Hepatic stellate cell (primary cell): ENCODE results near the gene USP24.

ENCODE experiments used
- DNase-seq: peaks from one replicate; pipeline ENCODE4 v3.0.0; 2011; ENCODE audit warnings: low spot score

Gene USP24

DNA sequence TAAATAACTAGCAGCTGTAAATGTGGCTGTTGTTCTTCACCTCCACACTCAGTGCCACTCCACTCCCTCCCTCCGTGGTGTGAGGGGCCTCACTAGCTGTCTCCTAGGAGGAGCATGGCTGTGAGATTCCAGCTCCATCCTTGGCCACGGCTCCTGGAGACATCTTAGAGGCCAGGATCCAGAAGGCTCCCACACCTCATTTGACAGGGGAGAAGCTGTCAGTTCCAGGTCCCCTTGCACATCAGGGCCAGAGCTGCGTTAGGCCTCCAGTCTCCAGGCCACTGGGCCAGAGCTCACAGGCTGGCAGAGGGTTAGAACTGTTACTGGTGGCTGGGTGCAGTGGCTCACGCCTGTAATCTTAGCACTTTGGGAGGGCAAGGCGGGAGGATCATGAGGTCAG, 160.8 kb downstream of the USP24 start:
- DNase-seq, result no peak

DNA sequence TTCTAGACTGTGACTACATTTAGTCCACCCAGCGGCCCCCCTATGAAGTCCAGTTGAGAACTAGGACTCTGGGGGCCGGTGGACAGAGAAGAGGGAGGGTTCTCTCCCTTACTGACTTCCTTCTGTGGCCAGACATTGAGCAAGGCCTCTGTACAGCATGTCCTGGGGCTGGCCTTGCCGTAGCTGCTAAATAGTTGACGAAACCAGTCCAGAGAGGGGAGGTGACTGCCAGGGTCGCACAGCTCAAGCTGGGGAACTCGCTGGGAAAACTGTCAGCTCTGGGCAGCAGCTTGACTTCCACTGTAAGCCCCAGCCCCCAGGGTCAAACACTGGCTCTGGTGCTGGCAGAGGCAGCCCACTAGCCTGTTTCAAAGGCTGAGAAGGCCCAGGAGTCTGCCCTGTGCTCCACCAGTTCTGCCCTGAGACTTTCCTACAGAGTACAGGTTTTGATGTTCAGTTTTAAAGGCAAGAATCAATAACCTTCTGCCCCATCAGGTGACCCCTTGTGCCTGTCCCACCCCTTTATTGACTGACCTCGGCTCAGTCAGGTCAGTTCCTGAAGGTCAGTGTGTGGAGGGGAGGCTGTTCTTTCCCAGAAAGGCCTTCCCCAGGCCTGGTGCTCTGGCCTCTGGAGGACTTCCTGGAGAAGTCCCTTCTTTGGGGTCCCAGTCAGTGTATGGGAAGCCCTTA, 161.8 kb downstream of the USP24 start:
- DNase-seq, result no peak

DNA sequence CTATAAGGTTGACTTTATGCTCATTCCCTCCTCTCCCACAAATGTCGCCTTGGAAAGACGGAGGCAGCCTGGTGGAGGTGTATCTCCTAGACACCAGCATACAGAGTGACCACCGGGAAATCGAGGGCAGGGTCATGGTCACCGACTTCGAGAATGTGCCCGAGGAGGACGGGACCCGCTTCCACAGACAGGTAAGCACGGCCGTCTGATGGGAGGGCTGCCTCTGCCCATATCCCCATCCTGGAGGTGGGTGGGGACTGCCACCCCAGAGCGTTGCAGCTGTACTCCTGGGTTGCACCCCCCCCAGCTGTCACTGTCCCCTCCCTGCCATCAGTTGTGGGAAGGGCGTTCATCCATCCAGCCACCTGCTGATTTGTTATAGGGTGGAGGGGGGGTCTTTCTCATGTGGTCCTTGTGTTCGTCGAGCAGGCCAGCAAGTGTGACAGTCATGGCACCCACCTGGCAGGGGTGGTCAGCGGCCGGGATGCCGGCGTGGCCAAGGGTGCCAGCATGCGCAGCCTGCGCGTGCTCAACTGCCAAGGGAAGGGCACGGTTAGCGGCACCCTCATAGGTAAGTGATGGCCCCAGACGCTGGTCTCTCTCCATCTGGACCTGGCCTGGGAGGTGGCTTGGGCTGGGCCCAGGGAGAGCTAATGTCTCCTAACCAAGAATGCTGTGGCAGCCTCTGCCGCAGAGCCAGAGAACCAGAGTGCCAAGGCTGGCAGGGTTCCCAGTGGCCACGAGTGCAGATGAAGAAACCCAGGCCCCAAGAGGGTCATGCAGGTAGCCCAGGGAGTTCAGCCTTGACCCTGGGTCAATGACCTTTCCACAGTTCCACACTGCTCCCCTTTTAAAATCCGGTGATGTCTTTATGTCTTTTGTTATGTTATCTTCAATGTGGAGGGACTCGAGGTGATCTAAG, 162.7 kb downstream of the USP24 start:
- DNase-seq, result no peak

DNA sequence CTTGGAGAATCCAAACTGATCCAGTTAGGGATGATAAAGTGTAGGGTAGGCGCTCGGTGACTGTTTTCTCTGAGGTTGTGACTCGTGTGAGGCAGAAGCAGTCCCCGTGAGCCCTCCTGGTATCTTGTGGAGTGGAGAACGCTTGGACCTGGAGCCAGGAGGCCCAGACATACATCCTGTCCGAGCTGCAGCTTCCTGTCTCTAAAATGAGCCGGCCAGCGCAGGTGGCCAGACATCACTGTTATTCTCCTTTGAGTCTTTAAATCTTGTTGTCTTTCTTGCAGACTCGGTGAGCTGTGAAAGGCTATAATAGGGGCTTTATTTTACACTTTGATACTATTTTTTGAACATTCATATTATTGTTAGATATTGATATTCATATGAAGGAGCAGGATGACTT, 163.5 kb downstream of the USP24 start:
- DNase-seq, result no peak

DNA sequence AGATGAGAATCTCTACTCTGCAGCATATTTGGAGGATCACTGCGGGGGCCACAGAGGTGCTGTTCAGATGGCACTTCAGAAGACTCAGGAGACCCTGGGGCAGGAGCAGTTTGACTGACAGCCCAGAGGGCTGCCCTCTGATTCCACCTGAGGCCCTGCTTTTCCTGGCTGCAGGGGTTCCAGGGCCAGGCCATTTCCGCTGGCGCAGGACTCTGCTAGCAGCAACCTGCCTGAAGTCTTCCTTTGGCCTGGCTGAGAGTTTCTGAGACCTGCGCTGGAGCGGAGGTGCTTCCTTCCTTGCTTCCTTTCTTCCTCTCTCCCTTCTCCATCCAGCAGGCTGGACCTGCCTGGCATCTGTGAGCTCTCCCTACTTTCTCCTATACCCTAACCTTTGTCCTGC, 164.0 kb downstream of the USP24 start:
- no peak for DNase-seq

DNA sequence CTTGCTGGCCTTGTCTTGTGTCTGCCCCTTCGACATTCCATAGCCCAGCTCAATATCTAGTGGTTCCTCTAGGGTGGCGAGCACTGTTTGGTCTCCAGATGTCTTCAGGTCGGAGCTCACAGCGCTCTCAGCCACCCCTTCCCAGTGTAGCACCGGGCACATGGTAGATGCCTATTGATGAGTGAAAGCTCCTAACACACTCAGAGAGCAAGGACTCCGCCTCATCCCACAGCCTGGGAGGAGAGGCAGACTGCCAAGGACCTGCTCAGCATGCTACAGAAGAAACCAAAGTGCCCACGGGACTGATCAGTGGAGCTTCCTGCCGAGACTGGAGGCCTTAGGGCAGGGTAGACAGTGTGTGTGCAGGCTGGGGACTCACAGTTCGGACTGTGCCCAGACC, 164.9 kb downstream of the USP24 start:
- DNase-seq, result peak; percentile 55

DNA sequence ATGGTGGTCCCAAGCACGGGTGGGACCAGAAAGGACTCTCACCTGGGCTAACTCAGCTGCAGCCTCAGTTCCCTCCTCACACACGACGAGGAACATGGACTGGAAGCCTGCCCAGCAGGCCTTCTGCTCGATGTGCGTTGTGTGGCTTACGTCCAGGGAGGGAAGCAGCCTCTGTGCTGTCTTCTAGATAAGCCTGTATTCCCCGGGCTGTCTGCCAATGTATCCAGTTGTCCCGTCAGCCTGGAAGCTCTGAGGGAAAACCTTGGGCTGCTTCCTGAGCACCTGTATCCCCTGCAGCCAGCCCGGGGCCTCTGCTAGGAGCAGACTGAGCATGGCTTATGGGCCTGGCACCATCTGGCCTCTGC, 165.3 kb downstream of the USP24 start:
- no peak for DNase-seq

DNA sequence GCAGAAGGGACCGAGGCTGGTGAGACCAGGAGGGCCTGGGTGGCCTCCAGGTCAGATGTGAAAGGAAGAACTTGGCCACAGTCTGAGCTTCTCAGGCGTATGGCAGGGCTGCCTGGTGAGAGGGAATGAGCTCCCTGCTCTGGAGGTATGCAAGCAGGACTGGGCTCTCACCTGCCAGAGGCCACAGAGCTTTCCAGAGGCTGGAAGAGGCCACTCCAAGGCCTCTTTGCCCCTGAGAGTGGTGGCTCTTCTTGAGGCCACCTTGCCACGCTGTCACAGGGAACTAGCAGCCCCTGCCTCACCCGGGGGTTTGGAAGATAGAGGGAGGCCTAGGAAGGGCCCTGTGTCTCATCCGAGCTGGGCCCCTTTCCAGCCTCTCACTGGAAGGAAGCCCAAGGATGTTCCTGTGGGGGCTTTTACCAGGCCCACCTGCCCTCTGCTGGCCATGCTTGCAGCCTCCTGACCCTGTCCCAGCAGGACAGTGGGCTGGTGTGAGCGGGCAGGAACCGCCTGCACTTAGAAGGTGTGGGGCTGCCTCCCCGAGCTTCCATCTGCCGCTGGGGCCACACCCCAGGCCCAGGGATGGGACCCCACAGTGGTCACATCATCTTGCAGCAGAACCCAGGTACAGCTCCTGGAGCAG, 165.8 kb downstream of the USP24 start:
- DNase-seq, result no peak

DNA sequence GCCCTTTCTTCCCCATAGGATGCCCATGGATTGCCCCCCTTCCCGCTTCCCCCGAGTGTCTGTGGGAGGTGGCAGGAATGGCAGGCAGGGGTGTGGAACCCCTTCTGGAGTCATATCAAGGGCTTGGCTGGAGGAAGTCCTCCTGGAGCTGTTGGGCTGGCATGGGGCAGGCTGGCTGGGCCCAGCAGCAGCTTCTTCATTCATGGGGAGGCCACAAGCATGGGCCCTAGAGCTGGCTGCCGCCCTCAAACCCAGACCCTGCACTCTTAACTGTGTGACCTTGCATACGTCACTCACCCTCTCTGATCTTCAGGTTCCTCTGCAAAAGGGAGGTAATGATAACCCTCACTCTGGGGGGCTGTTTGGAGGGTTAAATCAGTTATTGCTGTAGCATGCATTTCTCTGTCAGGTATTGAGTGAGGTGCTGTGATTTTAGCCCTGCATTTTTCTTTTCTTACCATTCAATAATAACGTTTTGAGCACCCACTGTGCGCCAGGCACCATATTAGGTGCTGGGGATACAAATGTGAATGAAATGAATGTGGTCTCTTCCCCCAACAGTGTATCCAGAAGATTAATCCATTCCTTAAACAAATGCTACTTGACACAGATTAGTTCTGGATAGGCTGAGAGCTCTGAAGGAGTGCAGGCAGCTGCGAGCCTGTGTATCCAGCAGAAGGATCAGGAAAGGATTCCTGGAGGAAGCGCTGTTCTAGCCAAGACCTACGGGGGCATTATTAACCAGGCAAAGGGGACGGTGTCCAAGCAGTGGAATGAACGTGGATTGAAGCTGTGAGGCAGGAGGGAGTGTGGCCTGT, 166.5 kb downstream of the USP24 start:
- DNase-seq, result no peak

DNA sequence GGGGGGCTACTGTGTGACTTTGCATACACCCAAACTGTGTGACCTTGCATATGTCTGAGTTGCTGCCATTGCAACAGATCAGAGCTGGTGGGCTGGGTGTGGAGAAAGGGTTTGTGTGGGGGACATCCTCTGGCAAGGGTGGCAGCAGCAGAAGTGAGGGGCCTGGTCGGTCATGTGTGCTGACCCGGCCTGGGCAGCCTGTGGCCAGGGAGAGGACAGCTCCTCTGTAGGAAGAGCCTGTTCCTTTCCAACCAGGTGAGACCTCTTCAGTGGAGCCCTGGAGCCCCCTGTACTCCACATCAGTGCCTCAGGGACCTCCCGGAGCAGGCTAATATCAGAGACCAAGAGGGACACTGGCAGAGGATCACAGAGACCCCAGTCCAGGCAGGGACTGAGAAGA, 167.6 kb downstream of the USP24 start:
- DNase-seq, result no peak

DNA sequence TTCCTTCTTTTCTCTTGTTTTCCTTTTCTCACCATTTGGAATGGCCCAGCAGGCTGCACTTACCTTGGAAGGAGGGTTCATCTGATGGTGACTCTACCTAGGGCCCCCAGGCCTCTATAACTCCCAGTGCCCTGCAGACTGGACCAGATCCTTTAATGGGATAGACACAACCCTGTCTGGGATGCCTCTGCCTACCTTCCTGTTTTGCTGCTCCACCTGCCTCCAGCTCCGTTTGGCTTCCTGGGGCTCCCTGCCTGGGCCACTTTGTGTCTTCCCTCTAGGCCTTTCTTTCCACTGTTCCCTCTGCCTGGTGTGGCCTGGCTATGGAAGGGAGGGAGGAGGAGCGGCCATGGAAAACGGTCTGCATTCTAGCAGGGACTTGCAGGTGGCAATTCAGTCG, 168.3 kb downstream of the USP24 start:
- no peak for DNase-seq

DNA sequence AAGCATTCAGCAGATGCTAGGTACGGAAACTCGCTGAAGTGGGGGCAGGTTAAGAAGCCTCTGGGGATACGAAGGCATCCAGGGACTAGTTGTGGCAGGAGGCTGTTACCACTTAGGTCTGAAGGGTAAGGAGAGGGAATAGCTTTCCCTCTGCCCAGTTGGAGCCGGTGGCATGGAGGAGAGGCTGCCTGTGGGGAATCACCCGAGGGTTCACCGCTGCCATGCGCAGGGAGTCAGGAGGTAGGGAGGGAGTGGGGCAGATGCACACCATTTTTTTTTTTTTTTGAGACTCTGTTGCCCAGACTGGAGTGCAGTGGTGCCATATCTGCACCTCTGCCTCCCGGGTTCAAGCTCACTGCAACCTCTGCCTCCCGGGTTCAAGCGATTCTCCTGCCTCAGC, 169.7 kb downstream of the USP24 start:
- DNase-seq, result no peak

DNA sequence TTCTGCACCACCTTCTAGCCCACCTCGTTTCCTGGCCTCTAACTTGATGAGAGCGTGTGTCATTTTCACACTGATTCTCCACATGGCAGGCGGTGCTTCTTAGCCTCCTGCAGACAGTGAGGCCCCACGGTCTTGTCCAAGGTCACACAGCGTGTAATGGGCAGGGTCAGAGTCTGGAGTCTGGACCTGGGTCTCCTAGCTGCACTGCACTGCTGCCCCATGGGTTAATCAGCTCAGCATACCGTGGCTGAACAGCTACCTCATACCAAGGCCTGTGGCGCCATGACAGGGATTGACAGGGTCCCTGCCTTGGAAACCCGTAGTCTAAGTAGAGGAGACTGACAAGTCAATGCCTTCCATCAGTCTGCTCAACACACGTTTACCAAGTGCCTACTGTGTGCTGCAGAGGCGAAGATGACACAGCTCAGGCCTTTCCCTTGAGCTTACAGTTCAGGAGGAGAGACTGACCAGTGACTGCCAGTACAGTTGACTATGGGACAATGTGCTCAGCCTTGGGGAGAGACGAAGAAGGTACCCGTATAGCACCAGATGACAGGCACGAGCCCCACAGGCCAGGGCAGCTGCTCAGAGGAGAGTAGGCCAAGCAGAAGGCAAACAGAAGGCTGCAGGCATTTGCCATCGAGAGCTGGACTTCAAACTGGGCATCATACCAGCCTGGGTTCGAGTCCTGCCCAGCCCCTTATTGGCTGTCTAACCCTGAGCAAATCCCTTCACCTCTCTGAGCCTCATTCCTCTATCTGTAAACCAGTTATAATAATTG, 170.4 kb downstream of the USP24 start:
- no peak for DNase-seq

DNA sequence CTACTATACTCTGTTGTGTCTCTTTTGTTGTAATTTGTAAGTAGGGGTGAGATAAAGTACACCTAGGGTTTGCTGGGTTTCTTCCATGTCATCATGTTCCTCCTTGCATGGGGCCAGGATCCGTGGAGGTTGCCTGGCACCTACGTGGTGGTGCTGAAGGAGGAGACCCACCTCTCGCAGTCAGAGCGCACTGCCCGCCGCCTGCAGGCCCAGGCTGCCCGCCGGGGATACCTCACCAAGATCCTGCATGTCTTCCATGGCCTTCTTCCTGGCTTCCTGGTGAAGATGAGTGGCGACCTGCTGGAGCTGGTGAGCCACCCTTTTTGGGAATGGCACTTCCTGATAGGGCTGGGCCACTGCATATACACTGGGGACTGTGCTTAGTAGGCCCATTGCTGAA, 171.4 kb downstream of the USP24 start:
- no peak for DNase-seq

DNA sequence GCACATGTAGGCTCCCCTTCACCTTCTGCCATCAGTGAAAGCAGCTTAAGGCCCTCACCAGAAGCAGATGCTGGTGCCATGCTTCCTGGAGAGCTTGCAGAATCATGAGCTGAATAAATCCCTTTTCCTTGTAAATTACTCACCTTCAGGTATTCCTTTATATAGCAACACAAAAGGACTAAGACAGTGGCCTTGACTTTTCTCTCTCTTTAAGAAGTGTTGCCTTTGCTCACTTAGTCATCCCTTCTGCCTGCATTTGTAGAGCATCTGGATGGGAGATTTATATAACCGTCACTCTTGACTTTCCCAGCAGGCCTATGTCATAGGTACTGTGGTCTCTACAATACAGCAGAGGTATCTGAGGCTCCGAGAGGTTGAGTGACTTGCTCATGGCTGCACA, 172.2 kb downstream of the USP24 start:
- no peak for DNase-seq

DNA sequence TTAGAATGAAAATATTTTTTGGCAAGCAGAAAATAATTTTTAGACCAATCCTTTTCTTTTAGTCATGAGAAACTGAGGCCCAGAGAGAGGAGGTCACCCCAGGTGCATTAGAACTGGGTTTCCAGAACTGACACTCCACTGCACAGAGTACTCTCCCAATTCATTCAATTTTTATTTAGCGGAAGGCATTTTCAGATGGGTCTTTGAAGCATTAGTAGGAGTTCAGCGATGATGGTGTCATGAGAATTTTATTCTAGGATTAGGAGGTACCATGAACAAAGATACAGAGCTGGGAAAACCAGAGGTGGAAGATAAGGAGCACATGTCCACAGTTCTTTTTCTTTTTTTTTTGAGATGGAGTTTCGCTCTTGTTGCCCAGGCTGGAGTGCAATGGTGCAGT, 173.6 kb downstream of the USP24 start:
- no peak for DNase-seq

DNA sequence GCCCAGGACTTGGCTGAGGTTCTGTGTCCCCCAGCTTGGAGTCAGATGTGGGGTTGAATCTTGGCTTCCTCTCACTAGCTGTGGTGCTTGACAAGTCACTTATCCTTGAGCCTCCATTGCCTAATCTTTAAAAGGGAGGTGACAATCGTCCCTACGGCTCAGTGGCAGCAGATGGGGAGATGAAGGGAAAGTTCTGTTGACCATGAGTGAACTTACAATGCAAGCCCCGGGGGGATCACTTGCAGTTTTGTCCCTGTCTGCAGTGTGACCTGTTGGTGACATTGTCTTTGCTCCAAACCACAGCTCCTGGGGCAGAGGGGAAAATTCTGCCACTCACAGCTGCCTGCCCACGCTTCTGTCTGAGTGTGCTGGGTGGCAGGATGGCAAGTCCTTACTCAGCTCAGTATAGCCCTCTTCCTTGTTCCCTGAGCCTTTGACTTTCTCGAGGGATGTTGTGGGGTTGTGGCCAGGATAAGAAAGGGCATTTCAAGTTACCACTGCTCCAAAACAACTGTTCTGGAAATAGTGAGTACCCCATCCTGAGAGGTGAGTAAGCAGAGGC, 174.2 kb downstream of the USP24 start:
- DNase-seq, result no peak

DNA sequence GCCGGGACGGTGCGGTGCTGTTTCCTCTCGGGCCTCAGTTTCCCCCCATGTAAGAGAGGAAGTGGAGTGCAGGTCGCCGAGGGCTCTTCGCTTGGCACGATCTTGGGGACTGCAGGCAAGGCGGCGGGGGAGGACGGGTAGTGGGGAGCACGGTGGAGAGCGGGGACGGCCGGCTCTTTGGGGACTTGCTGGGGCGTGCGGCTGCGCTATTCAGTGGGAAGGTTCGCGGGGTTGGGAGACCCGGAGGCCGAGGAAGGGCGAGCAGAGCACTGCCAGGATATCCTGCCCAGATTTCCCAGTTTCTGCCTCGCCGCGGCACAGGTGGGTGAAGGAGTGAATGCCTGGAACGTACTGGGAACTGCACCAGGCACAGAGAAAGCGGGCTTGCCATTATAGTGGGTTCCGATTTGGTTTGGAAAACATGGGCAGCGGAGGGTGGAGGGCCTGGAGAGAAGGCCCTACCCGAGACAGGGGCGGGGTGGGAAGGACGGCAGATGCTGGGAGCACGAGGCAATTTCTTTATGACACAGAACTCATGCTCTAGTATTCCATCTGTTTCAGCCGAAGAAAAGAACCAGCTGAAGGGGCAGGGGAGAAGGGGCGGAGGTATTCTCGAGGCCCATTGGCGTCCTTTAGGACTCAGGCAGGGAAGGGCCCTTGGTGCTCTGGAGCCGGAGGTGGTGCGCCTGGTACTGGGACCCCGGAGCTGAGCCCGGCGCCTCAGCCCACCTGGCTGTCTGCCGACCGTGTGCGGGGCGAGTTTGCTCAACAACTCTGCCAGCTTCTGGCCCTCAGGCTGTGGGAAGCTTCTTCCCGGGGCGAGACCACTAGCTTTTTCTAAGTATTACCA, 174.9 kb downstream of the USP24 start:
- DNase-seq, result no peak

DNA sequence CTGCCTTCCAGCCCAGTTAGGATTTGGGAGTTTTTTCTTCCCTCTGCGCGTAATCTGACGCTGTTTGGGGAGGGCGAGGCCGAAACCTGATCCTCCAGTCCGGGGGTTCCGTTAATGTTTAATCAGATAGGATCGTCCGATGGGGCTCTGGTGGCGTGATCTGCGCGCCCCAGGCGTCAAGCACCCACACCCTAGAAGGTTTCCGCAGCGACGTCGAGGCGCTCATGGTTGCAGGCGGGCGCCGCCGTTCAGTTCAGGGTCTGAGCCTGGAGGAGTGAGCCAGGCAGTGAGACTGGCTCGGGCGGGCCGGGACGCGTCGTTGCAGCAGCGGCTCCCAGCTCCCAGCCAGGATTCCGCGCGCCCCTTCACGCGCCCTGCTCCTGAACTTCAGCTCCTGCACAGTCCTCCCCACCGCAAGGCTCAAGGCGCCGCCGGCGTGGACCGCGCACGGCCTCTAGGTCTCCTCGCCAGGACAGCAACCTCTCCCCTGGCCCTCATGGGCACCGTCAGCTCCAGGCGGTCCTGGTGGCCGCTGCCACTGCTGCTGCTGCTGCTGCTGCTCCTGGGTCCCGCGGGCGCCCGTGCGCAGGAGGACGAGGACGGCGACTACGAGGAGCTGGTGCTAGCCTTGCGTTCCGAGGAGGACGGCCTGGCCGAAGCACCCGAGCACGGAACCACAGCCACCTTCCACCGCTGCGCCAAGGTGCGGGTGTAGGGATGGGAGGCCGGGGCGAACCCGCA, 175.7 kb downstream of the USP24 start, which contains the start of gene PCSK9:
PCSK9 (plus strand) TSS at position 207 of the 741 bp plus-strand sequence; CDS start at position 497, 290 bp downstream.
- no peak for DNase-seq
